H7 (cell line): ENCODE data around the gene HIVEP2. TPM values are rescaled to one million over a fixed set of nuclear protein-coding genes. Genes with fewer than 3 reads are reported as not detected.
A peak's percentile ranks its signal among the peaks of the same experiment; 100 is the strongest.

Experiments used
- DNase-seq: peaks from one replicate; pipeline ENCODE4 v3.0.0; 2012
- H3K27me3 ChIP-seq: 2 replicates; pipeline ENCODE4 v1.6.0; 2011; ENCODE audit warnings: mild to moderate bottlenecking, low read length; ENCODE audit not compliant: control insufficient read depth, insufficient read depth
- H3K36me3 ChIP-seq: replicated peaks from 2 replicates; pipeline ENCODE4 v1.5.1; 2011; ENCODE audit warnings: low read length; ENCODE audit not compliant: control insufficient read depth, insufficient read depth
- H3K4me3 ChIP-seq: 2 replicates; pipeline ENCODE4 v1.5.1; 2011; ENCODE audit warnings: low read depth, mild to moderate bottlenecking, control low read depth, low read length, moderate library complexity; ENCODE audit not compliant: insufficient read depth
- total RNA-seq: library from RNA; depleted of rRNA; stranded (reverse); fragments of >200 nt; shearing (Covaris generic); gene quantifications from 2 replicates; pipeline ENCODE4 v1.2.3, GENCODE V29; 2014

HIVEP2 gene
- total RNA-seq, 1 experiment from 2014 or later = 4.1 TPM

DNA sequence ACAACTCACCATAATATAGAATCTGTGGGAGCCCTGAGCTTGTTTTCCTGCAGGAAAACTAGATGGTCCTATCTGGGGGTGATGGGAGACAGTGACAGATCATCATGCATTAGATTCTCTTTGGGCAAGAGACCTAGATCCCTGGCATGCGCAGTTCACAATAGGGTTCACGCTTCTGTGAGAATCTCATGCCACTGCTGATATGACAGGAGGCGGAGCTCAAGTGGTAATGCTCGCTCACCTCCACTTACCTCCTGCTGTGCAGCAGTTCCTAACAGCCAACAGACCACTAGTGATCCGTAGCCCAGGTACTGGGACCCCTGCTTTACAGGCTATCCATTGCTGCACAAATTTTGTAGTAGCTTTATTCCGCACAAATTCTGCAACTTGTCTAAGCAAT lies 84.5 kb downstream of the HIVEP2 start:
- Histone ChIP-seq H3K4me3 (no peak overlapping the region), H3K36me3 (no peaks in the 10 kb centered on the region), H3K27me3 (no peaks in the 10 kb centered on the region)
- DNase-seq = no peak

DNA sequence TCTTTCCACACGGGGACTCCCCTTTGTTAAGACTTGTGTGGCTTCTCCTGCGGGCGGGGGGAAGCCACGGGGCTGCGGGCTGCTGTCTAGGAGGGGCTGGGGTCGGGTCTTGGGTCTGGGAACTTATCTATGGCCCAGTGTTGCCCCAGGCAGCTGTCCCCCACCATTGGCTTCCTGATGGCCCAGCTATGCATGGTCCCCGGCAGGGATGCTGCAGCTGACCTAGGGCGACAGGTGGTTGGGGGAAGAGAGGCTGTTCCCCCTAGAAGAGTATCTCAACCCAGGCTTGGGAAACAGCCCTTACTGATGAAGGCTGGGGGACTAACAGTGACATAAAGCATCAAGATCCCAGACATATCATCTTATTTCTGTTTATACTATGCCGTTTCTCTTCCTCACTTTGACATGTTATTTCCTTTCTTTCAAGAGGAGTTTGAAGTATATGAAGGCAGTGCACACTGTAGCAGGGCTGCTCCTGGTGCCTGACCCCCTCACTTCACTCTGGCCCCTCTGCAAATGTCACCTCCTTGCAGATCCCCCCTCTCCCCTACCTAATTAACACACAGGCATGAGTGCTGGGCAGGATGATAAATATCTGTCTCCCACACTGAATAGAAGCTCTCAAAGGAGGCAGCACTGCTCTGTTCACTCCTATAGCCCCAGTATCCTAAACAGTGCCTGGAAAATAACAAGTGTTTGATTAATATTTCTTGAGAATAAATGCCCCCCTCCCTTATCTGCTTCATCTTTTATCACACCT lies 87.0 kb downstream of the HIVEP2 start:
- peak; percentile 16 for DNase-seq
- Histone ChIP-seq H3K4me3 (no peak overlapping the region), H3K36me3 (no peaks in the 10 kb centered on the region), H3K27me3 (no peaks in the 10 kb centered on the region)

- no peak for DNase-seq
- H3K4me3 ChIP-seq = no peak overlapping the region
- H3K27me3 ChIP-seq = no peaks in the 10 kb centered on the region
- no peaks in the 10 kb centered on the region for H3K36me3 ChIP-seq
These were observed 87.7 kb downstream of the HIVEP2 start for GRCh38 chr6:142857233-142857761.

GRCh38 chr6:142856624-142857232 lies 88.2 kb downstream of the HIVEP2 start:
- DNase-seq = no peak
- H3K27me3 ChIP-seq = no peaks in the 10 kb centered on the region
- no peaks in the 10 kb centered on the region for H3K36me3 ChIP-seq
- no peak overlapping the region for H3K4me3 ChIP-seq

DNA sequence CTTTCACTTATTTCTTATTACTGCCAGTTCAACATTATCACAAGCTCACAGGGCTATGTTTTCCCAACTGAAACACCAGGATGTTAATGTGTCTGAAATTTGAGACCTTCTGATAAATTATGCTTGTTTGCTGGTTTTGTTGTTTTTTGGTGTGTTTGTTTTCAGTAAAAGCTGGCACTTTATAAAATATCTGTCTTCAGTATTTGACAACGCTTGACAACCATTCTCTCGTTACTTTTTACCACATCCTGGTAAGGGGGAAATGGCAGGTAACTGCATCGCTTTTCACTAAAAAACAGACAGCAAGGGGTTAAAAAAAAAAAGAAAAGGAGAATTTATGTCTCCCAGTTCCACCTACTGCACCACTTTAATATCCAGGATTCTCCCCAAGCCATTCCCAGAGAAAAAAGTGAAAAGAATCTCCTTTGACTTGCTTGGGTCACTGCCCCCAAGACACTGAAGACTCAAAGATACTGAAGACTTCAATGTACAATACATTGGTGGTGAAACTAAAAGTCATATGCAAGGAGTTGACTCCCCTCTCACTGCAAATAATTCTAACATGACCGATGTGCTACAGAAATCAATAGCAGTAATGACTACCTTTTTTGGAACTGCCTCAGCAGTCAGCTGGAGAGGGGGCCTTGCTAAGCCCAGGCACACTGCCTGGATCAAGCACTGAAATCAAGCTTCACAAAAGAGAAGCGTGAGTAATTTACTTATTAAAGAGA lies 88.9 kb downstream of the HIVEP2 start:
- Histone ChIP-seq H3K27me3 (no peaks in the 10 kb centered on the region), H3K36me3 (no peaks in the 10 kb centered on the region), H3K4me3 (no peak overlapping the region)
- no peak for DNase-seq

GRCh38 chr6:142854589-142855488 lies 90.1 kb downstream of the HIVEP2 start:
- DNase-seq = no peak
- Histone ChIP-seq H3K27me3 (no peaks in the 10 kb centered on the region), H3K36me3 (no peaks in the 10 kb centered on the region), H3K4me3 (no peak overlapping the region)

DNA sequence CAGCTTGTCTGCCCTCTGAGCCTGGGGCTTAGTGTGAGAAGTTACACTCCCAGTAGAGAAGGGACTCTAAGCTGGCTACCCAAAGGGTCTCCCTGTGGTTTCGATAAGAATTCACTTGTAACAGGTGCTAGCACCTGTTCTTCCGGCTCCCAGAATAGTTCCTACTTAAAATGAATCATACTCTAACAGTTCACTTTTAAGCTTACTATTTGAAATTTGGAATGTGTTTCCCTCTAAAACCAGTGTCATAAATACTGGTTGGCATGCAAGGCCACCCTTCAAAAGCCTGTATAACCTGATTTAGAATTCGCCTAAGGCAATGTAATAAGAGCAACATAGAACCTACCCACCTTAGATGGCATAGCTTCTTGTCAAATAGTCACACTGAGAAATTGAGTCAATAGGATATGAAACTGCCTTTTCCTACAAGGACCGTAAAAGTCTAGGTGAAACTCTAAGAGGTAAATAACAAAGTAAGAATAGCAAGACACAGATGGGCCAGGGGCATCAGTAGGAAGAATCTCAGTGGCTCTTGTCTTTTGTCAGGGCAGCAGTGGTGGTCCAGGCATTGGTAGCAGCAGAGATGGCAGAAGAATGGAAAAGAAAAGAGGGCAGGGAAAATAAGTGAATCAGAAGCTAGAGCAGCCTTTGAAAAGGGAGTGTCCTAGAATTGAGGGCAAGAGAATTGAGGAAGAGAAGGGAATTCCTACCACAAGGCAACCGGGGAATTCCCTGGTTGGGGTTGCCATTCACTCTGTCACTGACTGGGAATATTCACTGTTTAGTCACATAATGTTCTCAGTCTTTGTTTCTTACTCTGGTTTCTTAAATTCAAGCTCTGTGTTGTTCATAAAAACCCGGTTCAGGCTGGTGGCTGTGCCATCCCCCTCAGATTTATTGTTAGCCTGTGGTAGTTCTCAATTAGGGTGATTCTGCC lies 91.5 kb downstream of the HIVEP2 start:
- DNase-seq = no peak
- no peak overlapping the region for H3K4me3 ChIP-seq
- H3K27me3 ChIP-seq = no peaks in the 10 kb centered on the region
- H3K36me3 ChIP-seq = no peaks in the 10 kb centered on the region

DNA sequence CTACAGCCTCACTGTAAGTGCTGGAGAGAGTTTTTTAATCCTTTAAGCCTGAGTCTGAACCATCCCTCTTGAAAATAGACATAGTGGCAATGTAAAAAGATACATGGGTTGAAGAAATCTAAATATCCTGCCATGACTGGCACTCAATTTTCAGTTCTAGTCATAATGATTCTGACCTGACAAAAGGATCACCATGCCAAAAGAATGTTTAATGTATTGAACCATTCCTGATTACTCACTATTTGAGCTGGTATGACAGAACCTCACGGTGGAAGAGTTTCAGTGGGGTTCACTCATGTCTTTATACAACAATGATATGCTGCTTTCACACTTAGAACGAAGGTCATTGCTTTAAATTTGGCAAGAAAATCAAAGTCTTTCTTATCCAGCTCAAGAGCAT lies 93.4 kb downstream of the HIVEP2 start:
- DNase-seq = no peak
- Histone ChIP-seq H3K4me3 (no peak overlapping the region), H3K36me3 (no peaks in the 10 kb centered on the region), H3K27me3 (no peaks in the 10 kb centered on the region)

DNA sequence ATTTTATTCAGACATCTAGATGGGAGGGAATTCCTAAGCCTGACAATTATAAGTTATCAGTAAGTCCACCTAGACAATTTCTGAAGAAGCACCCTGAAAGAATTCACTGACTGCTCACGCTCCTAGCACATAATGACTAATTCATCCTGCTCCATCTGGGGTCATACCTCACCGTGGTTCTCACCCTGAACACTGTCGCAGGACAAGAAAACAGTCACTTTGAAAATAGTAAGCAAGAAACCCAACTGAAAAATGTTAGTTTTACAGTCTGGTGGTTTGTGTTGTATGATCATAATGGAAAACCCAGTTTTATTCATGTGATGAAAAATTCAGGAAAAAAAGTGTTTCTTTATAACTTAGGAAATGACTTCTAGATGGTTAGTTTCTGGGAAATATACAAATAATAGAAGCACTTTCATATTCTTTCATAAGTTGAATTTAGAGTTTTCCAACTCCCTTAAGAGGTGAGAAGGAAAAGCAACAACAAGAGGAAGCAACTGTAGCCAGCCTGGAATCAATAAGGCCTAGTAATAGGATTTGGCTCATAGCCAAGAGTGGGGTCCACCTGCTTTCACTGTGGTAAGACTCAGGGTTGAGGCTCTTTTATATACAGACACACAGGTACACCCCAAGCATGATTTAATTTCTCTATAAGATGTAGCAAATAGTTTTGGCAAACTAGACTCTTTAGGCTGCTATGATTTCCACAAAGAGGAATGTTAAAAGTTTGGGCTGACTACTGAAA lies 94.1 kb downstream of the HIVEP2 start:
- DNase-seq = no peak
- no peaks in the 10 kb centered on the region for H3K27me3 ChIP-seq
- no peak overlapping the region for H3K4me3 ChIP-seq
- H3K36me3 ChIP-seq = no peaks in the 10 kb centered on the region

GRCh38 chr6:142848976-142849375 lies 96.0 kb downstream of the HIVEP2 start:
- Histone ChIP-seq H3K4me3 (no peak overlapping the region), H3K27me3 (no peaks in the 10 kb centered on the region), H3K36me3 (no peaks in the 10 kb centered on the region)
- DNase-seq = no peak

DNA sequence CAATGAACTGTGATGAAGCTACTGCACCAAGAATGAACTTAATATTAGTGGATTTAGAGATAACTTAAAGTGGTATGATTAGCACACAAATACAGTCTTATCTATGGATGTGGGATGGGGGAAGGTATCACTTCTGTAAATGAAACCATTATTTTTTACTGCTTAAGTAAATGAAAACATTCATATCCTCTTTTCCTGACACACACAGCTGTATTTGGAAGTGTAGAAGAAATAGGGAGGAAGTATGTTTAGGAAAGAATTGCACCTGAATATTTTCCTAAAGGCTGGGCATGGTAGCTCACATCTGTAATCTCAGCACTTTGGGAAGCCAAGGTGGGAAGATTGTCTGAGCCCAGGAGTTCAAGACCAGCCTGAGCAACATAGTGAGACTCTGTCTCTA lies 96.8 kb downstream of the HIVEP2 start:
- no peak for DNase-seq
- H3K27me3 ChIP-seq = no peaks in the 10 kb centered on the region
- H3K4me3 ChIP-seq = no peak overlapping the region
- H3K36me3 ChIP-seq = no peaks in the 10 kb centered on the region

DNA sequence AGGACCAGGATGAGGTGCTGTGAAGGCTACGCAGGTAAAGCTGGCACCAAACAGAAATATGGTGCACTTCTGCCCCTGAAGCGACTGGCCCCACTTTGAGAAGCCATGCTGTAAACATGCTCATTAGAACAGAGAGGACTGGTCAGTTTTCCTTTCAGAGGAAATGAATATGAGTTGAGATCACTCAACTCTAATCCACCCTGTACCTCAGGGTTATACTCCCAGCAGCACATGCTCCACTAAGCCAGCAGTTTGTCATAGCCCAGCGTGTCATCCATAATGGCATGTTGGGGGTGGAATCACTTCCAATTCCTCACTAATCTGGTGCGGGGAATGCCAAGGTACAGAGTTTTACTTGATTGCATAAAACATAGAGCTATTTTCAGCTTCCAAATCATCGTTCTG lies 98.1 kb downstream of the HIVEP2 start:
- H3K27me3 ChIP-seq = no peaks in the 10 kb centered on the region
- no peaks in the 10 kb centered on the region for H3K36me3 ChIP-seq
- H3K4me3 ChIP-seq = no peak overlapping the region
- no peak for DNase-seq

- no peaks in the 10 kb centered on the region for H3K27me3 ChIP-seq
- DNase-seq = no peak
- no peaks in the 10 kb centered on the region for H3K36me3 ChIP-seq
- no peak overlapping the region for H3K4me3 ChIP-seq
These were observed 98.5 kb downstream of the HIVEP2 start for GRCh38 chr6:142846459-142846831.
